Panc1 (cell line): Measurements from ENCODE around the gene CAPN10.

ENCODE experiments used
- CTCF ChIP-seq: fragments of 450-650 bp; IDR thresholded peaks from 2 replicates; pipeline ENCODE4 v1.5.1; 2017; ENCODE audit warnings: mild to moderate bottlenecking
- POLR2AphosphoS5 ChIP-seq: IDR thresholded peaks from 2 replicates; pipeline ENCODE4 v1.6.1; 2012; ENCODE audit warnings: mild to moderate bottlenecking, low read depth, low read length, moderate library complexity
- REST ChIP-seq, 2 experiments: IDR thresholded peaks; 2 replicates each; pipeline ENCODE4 v1.6.1; 2011 to 2012; ENCODE audit warnings: low read depth in 2 of 2, control low read depth in 1 of 2, low read length in 1 of 2, mild to moderate bottlenecking in 1 of 2, moderate library complexity in 1 of 2; ENCODE audit not compliant: insufficient read depth in 1 of 2

- TF ChIP-seq CTCF (no peak), POLR2AphosphoS5 (no peak), REST (IDR thresholded peaks at IDR 0.05; ENCODE audit: insufficient read depth in 1 of 2, low read depth in 2 of 2, low read length in 1 of 2) (no peak)
Measured at GRCh38 chr2:240596491-240596931, 10.0 kb downstream of the CAPN10 start.
